Body of pancreas (tissue), 4 donors: Measurements from ENCODE around the gene AFDN.

Experiments
- CTCF ChIP-seq, 7 experiments: fragments of 450-650 bp in 4 of 7; fragments of 200-600 bp in 3 of 7; sonication (generic) in 3 of 7; IDR thresholded peaks; one replicate each; pipeline ENCODE4 v1.5.1; 2016 to 2019; ENCODE audit warnings: antibody characterized with exemption in 7 of 7
- POLR2A ChIP-seq, 3 donors: fragments of 450-650 bp; IDR thresholded peaks; one replicate each; pipeline ENCODE4 v1.6.1; 2016; ENCODE audit warnings: antibody characterized with exemption in 3 of 3, mild to moderate bottlenecking in 2 of 3

- TF ChIP-seq POLR2A (IDR thresholded peaks at IDR 0.05), result no peak
- peak in 6 of 7 experiments; percentile 20 to 54 (median 42) for TF ChIP-seq CTCF (IDR thresholded peaks at IDR 0.05)
Measured at GRCh38 chr6:167907837-167908681, 81.3 kb downstream of the AFDN start.
